ENCODE results near the gene DMAP1. TPM values are rescaled to one million over a fixed set of nuclear protein-coding genes. Genes with fewer than 3 reads are reported as not detected.

DMAP1 gene
- total and polyA plus RNA-seq, 2 donors (not counting 1 experiment from before 2014, with no cell fraction given): 21.1 to 23.6 TPM

GRCh38 chr1:44235808-44236207 is 22.5 kb downstream of the DMAP1 start:
- no peaks in the 10 kb centered on the region for H3K9me3 ChIP-seq (ENCODE audit: control insufficient read depth, insufficient read depth, low read depth, low read length)
- H3K27ac ChIP-seq (ENCODE audit: insufficient read depth, low read length): no peak overlapping the region
- no peak overlapping the region for H3K4me2 ChIP-seq (ENCODE audit: extremely low read depth, insufficient read depth, low read length)
- H3K4me1 ChIP-seq (ENCODE audit: control insufficient read depth, extremely low read depth, insufficient read depth, low read length): peaks cover 12% of the 10 kb centered on the region
- no peak overlapping the region for H3K9ac ChIP-seq (ENCODE audit: insufficient read depth, low read length)
- H3K4me3 ChIP-seq (replicated peaks in 1 of 4; ENCODE audit: control extremely low read depth in 1 of 4, insufficient read depth in 1 of 4, low read depth in 3 of 4, low read length in 4 of 4): no peak overlapping the region
- no peaks in the 10 kb centered on the region for H4K20me1 ChIP-seq (ENCODE audit: control insufficient read depth, extremely low read depth, insufficient read depth, low read length)
- no peaks in the 10 kb centered on the region for H3K79me2 ChIP-seq (ENCODE audit: control insufficient read depth, insufficient read depth, low read length)
- H3K27me3 ChIP-seq (ENCODE audit: control insufficient read depth, insufficient read depth, low read length): no peaks in the 10 kb centered on the region
- H3K36me3 ChIP-seq (ENCODE audit: control insufficient read depth, insufficient read depth, low read length): no peaks in the 10 kb centered on the region
- no peak for DNase-seq (ENCODE audit: low read depth in 2 of 2)
- no peak overlapping the region for H2AFZ ChIP-seq (ENCODE audit: low read length)
- TF ChIP-seq CTCF (conservative IDR thresholded peaks at IDR 0.05 in 1 of 2, IDR thresholded peaks at IDR 0.05 in 1 of 2; ENCODE audit: low read depth in 1 of 2, low read length in 2 of 2) (no peak), EZH2 (IDR thresholded peaks at IDR 0.05; ENCODE audit: low read length, missing control alignments) (no peak)

DNA sequence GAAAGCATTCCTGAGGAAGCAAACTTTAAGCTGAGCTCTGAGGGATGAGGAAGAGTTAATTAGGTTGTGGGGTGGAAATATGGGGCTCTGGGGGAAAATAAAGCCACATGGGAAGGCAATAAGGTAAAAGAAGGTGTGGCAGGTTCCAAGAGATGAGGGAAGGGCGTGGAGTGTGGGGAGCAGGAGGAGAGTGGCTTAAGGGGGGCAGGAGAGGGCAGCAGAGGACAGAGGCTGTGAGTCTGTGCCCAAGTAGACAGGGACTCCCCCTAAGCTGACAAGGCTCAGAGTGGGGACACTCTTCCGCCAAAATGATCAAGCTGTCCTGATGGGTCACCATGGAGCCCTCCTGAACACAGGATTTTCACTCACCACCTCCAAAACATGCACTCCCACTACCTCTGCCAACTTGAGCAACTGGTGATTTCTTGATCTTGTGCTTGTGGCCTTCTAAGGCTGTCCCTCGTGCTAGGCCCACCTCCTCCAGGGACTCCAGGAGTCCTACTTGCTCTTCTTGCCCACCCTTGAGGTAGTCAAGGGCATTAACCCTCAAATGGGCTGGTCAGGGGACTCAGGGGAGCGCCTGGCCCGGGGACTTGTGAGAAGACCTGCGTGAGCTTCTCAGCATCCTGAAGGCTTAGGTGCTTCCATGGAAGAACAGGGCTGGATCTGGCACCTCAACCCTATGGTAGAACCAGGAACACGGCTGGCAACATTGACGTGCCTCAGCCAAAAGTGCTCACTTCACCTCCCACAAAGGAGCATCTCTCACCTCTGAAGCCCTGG is 23.4 kb downstream of the DMAP1 start:
- H3K27me3 ChIP-seq (ENCODE audit: control insufficient read depth, insufficient read depth, low read length): no peaks in the 10 kb centered on the region
- no peaks in the 10 kb centered on the region for H3K9me3 ChIP-seq (ENCODE audit: control insufficient read depth, insufficient read depth, low read depth, low read length)
- peaks cover 12% of the 10 kb centered on the region for H3K4me1 ChIP-seq (ENCODE audit: control insufficient read depth, extremely low read depth, insufficient read depth, low read length)
- H2AFZ ChIP-seq (ENCODE audit: low read length): no peak overlapping the region
- no peaks in the 10 kb centered on the region for H4K20me1 ChIP-seq (ENCODE audit: control insufficient read depth, extremely low read depth, insufficient read depth, low read length)
- no peak overlapping the region for H3K9ac ChIP-seq (ENCODE audit: insufficient read depth, low read length)
- no peak overlapping the region for H3K4me3 ChIP-seq (replicated peaks in 1 of 4; ENCODE audit: control extremely low read depth in 1 of 4, insufficient read depth in 1 of 4, low read depth in 3 of 4, low read length in 4 of 4)
- no peaks in the 10 kb centered on the region for H3K79me2 ChIP-seq (ENCODE audit: control insufficient read depth, insufficient read depth, low read length)
- no peak for DNase-seq (ENCODE audit: low read depth in 2 of 2)
- H3K4me2 ChIP-seq (ENCODE audit: extremely low read depth, insufficient read depth, low read length): no peak overlapping the region
- TF ChIP-seq EZH2 (IDR thresholded peaks at IDR 0.05; ENCODE audit: low read length, missing control alignments) (no peak), CTCF (conservative IDR thresholded peaks at IDR 0.05 in 1 of 2, IDR thresholded peaks at IDR 0.05 in 1 of 2; ENCODE audit: low read depth in 1 of 2, low read length in 2 of 2) (no peak)
- no peaks in the 10 kb centered on the region for H3K36me3 ChIP-seq (ENCODE audit: control insufficient read depth, insufficient read depth, low read length)
- no peak overlapping the region for H3K27ac ChIP-seq (ENCODE audit: insufficient read depth, low read length)

DNA sequence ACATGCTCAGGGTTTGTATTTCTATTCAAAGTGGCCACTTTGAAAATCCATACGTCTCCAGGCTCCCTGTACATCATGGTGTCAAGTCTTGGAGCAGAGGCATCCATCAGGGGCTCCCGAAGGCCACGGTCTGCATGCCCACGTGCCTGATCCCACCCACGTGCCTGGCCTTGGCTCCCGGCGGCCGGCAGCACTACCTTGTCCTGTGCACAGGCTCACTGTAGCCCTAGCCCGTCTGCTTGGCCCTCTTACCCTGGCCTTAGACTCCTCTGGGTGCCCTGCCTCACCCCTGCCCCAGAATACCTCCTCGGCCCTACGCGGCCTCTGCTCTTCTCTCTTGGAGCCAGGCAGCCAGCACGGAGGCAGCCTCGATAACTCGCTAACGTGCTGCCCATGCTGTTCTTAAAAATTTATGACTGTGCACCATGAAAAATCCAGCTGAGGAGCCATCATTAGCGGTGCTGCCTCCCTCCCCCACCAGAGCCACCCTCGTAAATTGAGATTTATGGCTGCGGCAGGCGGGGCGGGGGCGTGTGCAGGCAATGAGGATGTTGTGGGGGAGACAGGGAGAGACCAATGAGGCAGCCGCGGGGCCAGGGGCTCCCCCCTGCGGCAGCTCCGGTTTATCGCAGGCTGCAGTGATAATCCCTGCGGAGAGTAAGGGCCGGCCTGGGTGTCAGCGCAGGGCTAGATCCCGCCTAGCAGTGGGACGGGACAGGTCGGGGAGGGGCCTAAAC is 24.6 kb downstream of the DMAP1 start:
- no peak overlapping the region for H3K9ac ChIP-seq (ENCODE audit: insufficient read depth, low read length)
- H3K79me2 ChIP-seq (ENCODE audit: control insufficient read depth, insufficient read depth, low read length): no peaks in the 10 kb centered on the region
- H3K9me3 ChIP-seq (ENCODE audit: control insufficient read depth, insufficient read depth, low read depth, low read length): no peaks in the 10 kb centered on the region
- no peaks in the 10 kb centered on the region for H3K36me3 ChIP-seq (ENCODE audit: control insufficient read depth, insufficient read depth, low read length)
- no peak for TF ChIP-seq EZH2 (IDR thresholded peaks at IDR 0.05; ENCODE audit: low read length, missing control alignments)
- TF ChIP-seq CTCF (conservative IDR thresholded peaks at IDR 0.05 in 1 of 2, IDR thresholded peaks at IDR 0.05 in 1 of 2; ENCODE audit: low read depth in 1 of 2, low read length in 2 of 2): peak; percentile 24 to 52
- H4K20me1 ChIP-seq (ENCODE audit: control insufficient read depth, extremely low read depth, insufficient read depth, low read length): no peaks in the 10 kb centered on the region
- peak; percentile 12 to 18 for DNase-seq (ENCODE audit: low read depth in 2 of 2)
- no peak overlapping the region for H3K4me3 ChIP-seq (replicated peaks in 1 of 4; ENCODE audit: control extremely low read depth in 1 of 4, insufficient read depth in 1 of 4, low read depth in 3 of 4, low read length in 4 of 4)
- no peak overlapping the region for H3K27ac ChIP-seq (ENCODE audit: insufficient read depth, low read length)
- H3K27me3 ChIP-seq (ENCODE audit: control insufficient read depth, insufficient read depth, low read length): no peaks in the 10 kb centered on the region
- peaks cover 12% of the 10 kb centered on the region for H3K4me1 ChIP-seq (ENCODE audit: control insufficient read depth, extremely low read depth, insufficient read depth, low read length)
- H2AFZ ChIP-seq (ENCODE audit: low read length): no peak overlapping the region
- H3K4me2 ChIP-seq (ENCODE audit: extremely low read depth, insufficient read depth, low read length): no peak overlapping the region

Measured in fibroblast of lung (primary cell).